GM23338 (cell line): Measurements from ENCODE around the gene CALM1.
"Not testable (repeated sequence)": the region's sequence is repeated elsewhere in the genome, so short reads cannot be mapped to it uniquely, and the experiment has no call there.

Experiments
- EZH2 ChIP-seq: fragments of 200-600 bp; sonication (generic); IDR thresholded peaks from one replicate; pipeline ENCODE4 v1.8.0; 2017; ENCODE audit warnings: antibody characterized with exemption, mild to moderate bottlenecking, low read depth; ENCODE audit not compliant: unreplicated experiment
- EZH2phosphoT487 ChIP-seq: fragments of 200-600 bp; sonication (generic); IDR thresholded peaks from one replicate; pipeline ENCODE4 v1.8.1; 2018; ENCODE audit warnings: antibody characterized with exemption; ENCODE audit not compliant: unreplicated experiment
- NANOG ChIP-seq: IDR thresholded peaks from 2 replicates; pipeline ENCODE4 v1.6.1; 2016; ENCODE audit warnings: antibody characterized with exemption, borderline replicate concordance
- POLR2AphosphoS5 ChIP-seq: IDR thresholded peaks from 2 replicates; pipeline ENCODE4 v1.6.1; 2016; ENCODE audit warnings: antibody characterized with exemption, low read depth
- REST ChIP-seq: IDR thresholded peaks from one replicate; pipeline ENCODE4 v1.6.1; 2018; ENCODE audit warnings: antibody characterized with exemption; ENCODE audit not compliant: unreplicated experiment
- TF ChIP-seq, protein P1 (sequence below), 2 experiments: fragments of 200-600 bp in 1 of 2; sonication (generic) in 1 of 2; conservative IDR thresholded peaks; 2 replicates each; pipeline versions ENCODE4 v1.5.1 to v1.6.1; 2016 to 2017; ENCODE audit warnings: antibody characterized with exemption in 2 of 2, low read depth in 2 of 2, mild to moderate bottlenecking in 2 of 2, moderate library complexity in 1 of 2

GRCh38 chr14:90394782-90395181 is 2.0 kb upstream of the CALM1 start:
- TF ChIP-seq, protein P1, sequence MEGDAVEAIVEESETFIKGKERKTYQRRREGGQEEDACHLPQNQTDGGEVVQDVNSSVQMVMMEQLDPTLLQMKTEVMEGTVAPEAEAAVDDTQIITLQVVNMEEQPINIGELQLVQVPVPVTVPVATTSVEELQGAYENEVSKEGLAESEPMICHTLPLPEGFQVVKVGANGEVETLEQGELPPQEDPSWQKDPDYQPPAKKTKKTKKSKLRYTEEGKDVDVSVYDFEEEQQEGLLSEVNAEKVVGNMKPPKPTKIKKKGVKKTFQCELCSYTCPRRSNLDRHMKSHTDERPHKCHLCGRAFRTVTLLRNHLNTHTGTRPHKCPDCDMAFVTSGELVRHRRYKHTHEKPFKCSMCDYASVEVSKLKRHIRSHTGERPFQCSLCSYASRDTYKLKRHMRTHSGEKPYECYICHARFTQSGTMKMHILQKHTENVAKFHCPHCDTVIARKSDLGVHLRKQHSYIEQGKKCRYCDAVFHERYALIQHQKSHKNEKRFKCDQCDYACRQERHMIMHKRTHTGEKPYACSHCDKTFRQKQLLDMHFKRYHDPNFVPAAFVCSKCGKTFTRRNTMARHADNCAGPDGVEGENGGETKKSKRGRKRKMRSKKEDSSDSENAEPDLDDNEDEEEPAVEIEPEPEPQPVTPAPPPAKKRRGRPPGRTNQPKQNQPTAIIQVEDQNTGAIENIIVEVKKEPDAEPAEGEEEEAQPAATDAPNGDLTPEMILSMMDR (conservative IDR thresholded peaks at IDR 0.05; ENCODE audit: low read depth in 2 of 2), result not testable (repeated sequence)
- not testable (repeated sequence) for TF ChIP-seq POLR2AphosphoS5, EZH2, EZH2phosphoT487, NANOG, REST
